Esophagus squamous epithelium (tissue), 4 donors: ENCODE results near the gene NR2F1-AS1.

Source experiments
- CTCF ChIP-seq, 6 experiments: fragments of 450-650 bp in 4 of 6; fragments of 200-600 bp in 2 of 6; sonication (generic) in 2 of 6; IDR thresholded peaks; one replicate each; pipeline ENCODE4 v1.5.1; 2016 to 2019; ENCODE audit warnings: antibody characterized with exemption in 6 of 6, mild to moderate bottlenecking in 4 of 6, moderate library complexity in 4 of 6
- POLR2A ChIP-seq, 4 donors: fragments of 450-650 bp; IDR thresholded peaks; one replicate each; pipeline ENCODE4 v1.6.1; 2017; ENCODE audit warnings: antibody characterized with exemption in 4 of 4, mild to moderate bottlenecking in 4 of 4, moderate library complexity in 3 of 4

- TF ChIP-seq CTCF (IDR thresholded peaks at IDR 0.05) (no peak), POLR2A (IDR thresholded peaks at IDR 0.05) (no peak)
Observed at GRCh38 chr5:93582167-93582462, 1.1 kb upstream of the NR2F1-AS1 start.
